GM11168 (cell line): ENCODE measurements around the gene FBLL1.
"Not testable (repeated sequence)": the region's sequence is repeated elsewhere in the genome, so short reads cannot be mapped to it uniquely, and the experiment has no call there.

Experiments used
- in situ Hi-C: fragments of 300-500 bp; cut with MboI; formaldehyde crosslinking; loops from one replicate; pipeline ENCODE4 v1.12.0; 2022; ENCODE audit warnings: low sequenced_read_pairs; ENCODE audit not compliant: unreplicated experiment

The FBLL1 gene

GRCh38 chr5:168528521-168529373 lies at the start of gene FBLL1:
Gene FBLL1 (plus strand): TSS chr5:168529305. CDS start chr5:168529505, 200 bp downstream.
- in situ Hi-C loops: no loop called here

DNA sequence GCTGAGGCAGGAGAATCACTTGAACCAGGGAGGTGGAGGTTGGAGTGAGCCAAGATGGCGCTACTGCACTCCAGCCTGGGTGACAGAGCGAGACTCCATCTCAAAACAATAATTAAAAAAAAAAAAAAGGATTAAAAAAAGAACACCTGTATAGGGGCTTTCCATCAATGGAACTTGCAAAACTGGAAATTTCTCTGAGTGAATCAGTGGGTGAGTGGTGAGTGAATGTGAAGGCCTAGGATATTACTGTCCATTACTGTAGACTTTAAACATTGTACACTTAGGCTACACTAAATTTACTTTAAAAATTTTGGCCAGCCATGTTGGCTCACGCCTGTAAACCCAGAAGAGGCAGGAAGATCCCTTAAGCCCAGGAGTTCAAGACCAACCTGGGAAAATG lies 48.5 kb upstream of the FBLL1 start:
- in situ Hi-C loops: no loop called here

DNA sequence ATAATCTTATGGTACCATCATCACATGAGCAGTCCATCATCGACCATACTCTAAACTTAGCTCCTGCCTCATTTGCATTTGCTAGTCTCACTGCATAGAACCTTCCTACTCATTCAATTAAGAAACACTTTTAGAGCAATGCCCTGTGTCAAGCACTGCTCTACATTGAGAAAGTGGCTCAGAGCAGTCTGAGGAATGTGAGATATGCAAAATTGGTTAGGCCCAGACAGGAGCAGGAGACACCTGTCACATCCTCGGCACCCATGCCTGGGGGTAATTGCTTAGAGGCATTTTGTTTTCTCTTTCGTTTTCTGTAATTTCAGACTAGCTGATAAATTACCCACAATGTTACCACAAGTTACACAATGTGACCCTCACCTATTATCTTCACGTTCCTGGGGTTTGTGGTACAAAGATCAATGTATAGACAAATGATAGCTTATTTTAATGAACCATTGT lies 47.7 kb upstream of the FBLL1 start:
- in situ Hi-C loops: no loop called here

DNA sequence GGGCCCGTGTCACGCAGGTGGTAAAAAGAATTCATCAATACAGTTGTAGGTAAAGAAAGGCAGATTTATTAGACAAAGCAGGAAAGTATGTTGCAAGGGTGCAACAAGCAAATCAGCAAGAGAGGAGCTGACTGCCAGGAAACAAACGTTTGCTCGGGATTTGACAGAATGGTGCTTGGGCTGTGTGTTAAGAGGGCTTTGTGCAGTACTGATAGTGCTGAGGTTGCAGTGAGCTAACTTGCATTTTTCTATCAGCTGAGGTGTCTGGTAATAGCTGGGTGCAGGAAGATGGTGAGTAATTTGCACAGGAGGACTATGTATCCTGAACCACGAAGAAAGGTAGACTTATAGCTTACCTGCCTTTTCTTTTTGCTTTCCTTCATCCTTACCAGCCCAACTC lies 46.7 kb upstream of the FBLL1 start:
- in situ Hi-C loops: no loop called here

DNA sequence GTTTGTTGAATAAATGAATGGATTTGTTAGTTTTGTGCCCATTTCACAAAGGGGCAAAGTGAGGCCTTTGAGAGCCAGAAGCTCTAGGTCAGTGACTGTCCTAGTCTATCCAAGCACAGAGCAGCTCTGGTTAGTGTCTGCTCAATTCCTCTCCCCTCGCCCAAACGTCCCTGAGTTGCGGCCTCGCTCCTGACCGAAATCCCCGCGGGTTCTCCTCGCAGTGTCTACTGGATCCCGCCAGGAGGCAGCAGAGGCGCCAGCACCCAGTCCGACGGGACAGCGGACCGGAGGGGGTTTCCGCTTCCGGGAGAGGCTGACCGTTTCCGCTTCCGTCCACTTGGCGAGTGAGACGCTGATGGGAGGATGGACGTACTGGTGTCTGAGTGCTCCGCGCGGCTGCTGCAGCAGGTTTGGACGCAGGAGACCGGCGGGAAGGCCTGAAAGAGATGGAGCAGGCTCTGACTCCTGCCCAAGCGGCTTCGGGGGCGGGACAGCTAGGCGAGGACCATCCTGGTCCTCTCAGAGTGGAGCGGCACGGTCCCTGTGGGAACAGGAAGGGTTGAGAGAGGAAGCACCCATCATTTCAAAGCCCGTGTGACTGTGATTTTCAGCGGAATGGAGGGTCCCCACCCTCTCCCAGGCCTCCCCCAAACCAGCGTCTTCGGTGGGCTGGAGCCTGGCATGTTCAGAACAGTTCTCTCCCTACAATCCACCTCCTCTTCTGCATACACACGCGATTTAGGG lies 42.8 kb upstream of the FBLL1 start, which contains the start of gene RARS1:
Gene RARS1 (plus strand): TSS at position 336 of the 744 bp plus-strand sequence. CDS start 28 bp downstream, at position 364.
- in situ Hi-C loops: no loop called here

DNA sequence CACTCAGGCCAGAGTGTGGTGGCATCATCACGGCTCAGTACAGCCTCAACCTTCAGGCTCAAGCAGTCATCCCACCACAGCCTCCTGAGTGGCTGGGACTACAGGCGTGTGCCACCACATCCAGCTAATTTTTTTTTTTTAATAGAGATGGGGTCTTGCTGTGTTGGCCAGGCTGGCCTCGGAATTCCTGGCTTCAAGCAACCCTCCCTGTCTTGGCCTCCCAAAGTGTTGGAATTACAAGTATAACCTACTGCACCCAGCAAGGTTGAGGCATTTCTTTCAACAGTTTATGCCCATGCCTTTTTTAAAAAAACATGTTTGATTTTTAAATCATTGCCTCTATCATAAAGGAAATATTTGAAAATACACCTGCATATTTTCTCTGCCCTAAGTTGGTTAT lies 40.0 kb upstream of the FBLL1 start:
- in situ Hi-C loops: no loop called here

DNA sequence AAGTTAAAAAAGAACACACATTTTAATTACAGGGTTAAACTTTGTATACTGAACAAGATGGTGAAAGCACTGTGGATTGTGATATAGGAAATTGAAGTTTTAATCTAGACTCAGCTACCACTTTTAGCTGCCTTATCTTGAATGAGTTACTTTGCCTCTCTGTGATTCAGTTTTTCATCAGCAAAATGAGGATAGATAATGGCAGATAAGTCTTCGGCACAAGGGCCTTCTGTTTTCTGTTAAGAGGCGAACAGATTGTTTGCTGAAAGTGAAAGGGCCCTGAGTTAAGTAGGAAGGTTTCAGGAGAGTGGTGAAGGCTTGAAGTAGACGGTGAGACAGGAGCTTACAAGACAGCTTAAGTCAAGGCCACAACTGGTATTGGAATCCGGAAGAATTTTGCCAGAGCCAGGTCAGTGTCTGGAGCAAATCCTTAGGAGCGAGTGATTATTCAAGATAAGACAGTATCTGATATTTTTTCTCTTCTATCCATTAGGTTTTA lies 35.0 kb upstream of the FBLL1 start:
- in situ Hi-C loops: no loop called here

DNA sequence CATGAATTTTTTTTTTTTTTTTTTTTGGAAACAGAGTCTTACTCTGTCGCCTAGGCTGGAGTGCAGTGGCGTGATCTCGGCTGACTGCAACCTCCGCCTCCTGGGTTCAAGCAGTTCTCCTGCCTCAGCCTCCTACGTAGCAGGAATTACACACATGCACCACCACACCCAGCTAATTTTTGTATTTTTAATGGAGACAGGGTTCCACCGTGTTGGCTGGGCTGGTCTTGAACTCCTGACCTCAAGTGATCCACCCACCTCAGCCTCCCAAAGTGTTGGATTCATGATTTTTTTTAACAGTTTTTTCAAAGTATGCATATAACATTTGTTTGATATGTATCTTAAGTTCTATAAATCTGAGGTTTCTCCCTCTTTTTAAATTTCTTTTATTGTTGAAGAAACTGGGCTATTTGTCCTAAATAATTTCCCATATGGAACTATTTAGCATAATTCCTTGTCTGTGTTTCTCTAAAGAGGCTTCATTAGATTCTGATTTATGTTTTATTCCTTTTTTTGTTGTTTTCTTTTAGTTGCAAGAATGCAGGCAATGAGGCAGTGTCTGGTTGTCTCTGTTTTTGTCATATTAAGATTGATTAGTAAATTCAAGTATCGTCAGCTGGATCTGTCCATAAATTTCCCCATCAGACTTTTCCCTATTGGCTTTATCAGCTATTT lies 26.4 kb upstream of the FBLL1 start:
- in situ Hi-C loops: no loop called here

GRCh38 chr5:168513861-168514428 lies 15.2 kb upstream of the FBLL1 start:
- in situ Hi-C loops: no loop called here

DNA sequence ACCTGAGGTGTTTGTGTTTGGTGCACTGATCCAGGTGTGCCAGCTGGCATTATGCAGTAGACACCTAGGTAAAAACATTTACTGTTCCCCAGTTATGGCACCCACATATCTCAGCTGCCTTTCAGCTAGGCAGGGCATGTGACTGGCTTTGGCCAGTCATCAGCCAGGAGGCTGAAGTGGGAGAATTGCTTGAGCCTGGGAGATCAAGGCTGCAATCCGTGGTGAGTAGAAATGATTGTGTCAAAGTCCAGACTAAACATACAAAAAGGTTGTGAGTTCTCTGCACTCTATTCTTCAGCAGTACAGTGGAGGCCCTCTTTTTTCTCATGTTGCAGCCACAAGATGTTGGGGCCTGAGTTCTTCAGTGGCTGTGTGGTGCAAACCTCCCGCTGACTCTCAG lies 3.2 kb upstream of the FBLL1 start:
- in situ Hi-C loops: no loop called here

- in situ Hi-C loops: no loop called here
Observed at GRCh38 chr5:168527756-168528295, 1.3 kb upstream of the FBLL1 start.

DNA sequence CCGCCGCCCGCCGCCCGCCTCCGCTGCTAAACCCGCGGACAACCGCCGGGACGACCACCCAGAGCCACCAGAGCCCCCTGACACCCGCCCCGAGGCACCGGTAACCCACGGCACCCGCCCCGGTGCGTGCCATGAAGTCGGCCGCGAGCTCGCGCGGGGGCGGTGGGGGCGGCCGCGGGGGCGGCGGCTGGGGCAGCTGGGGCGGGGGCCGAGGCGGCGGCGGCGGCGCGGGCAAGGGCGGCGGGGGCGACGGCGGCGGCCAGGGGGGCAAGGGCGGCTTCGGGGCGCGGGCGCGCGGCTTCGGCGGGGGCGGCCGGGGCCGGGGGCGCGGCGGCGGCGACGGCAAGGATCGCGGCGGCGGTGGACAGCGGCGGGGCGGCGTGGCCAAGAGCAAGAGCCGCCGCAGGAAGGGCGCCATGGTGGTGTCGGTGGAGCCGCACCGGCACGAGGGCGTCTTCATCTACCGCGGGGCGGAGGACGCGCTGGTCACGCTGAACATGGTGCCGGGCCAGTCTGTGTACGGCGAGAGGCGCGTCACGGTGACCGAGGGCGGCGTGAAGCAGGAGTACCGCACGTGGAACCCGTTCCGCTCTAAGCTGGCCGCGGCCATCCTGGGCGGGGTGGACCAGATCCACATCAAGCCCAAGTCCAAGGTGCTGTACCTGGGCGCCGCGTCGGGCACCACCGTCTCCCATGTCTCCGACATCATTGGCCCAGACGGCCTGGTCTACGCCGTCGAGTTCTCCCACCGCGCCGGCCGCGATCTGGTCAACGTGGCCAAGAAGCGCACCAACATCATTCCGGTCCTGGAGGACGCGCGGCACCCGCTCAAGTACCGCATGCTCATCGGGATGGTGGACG lies 499 bp downstream of the FBLL1 start:
- in situ Hi-C loops: no loop called here

- in situ Hi-C loops: no loop called here
Observed at GRCh38 chr5:168530621-168531150, 1.6 kb downstream of the FBLL1 start.

- in situ Hi-C loops: no loop called here
Observed at GRCh38 chr5:168531191-168531590, 2.1 kb downstream of the FBLL1 start.

DNA sequence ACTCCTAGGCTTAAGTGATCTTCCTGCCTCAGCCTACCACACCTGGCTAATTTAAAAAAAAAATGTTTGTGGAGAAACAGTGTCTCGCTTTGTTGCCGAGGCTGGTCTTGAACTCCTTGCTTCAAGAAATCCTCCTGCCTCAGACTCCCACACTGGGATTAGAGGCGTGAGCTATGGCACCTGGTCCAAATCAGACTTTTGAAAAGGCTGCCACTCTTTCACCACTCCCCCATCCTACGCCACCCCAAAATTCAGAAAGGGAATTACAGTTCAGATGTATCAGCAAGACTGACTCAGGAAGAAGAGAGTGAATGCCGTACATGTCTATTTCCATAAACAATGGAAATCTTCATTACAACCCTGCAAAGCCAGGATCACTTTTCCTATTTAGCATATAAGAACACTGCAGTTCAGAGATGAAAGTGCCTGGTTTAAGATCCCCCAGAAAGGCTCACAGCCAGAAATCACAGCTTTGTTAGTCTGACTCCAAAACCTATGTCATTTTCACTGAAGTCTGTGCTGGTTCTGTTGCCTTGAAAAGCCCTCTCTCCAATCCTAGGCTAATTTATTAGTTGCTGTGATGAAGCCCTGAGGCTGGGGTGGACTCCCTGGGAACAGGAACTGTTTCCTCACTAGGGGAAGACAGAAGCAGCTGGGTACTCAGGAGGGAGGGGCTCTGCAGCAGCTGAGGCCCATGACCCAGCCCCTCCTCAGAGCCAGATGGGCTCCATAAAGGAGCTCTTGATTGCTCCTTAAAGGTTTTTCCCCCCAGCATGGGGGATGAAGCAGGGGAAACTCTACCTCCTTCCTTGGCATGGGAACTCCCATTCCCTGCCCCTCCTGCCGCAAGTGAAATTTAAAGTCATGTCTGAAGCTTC lies 3.1 kb downstream of the FBLL1 start:
- in situ Hi-C loops: no loop called here

- in situ Hi-C loops: not testable (repeated sequence)
Observed at GRCh38 chr5:168534351-168534750, 5.2 kb downstream of the FBLL1 start.

GRCh38 chr5:168537176-168537575 lies 8.1 kb downstream of the FBLL1 start:
- in situ Hi-C loops: no loop called here

DNA sequence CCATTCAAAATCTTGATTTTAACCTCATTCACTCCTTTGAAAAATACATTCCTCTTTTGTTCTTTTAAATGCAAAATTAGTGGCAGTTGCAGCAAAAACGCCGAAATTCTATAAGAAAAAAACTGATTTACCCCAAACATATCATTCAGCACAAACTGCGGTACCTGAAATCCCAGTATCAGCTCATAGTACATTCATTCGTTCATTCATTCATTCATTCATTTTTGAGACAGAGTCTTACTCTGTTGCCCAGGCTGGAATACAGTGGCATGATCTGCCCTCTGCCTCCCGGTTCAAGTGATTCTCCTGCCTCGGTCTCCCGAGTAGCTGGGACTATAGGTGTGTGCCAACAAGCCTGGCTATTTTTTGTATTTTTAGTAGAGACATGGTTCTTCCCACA lies 20.4 kb downstream of the FBLL1 start:
- in situ Hi-C loops: no loop called here
